Chondrocyte (in vitro differentiated cells): ENCODE data around the gene LPO. TPM values are rescaled to one million over a fixed set of nuclear protein-coding genes. Genes with fewer than 3 reads are reported as not detected.

Experiments
- DNase-seq: peaks from one replicate; pipeline ENCODE4 v3.0.0; 2021; ENCODE audit warnings: mixed read lengths, low spot score
- H3K27ac Mint-ChIP-seq: one replicate; pipeline ENCODE4 v1.8.0; 2021; ENCODE audit warnings: mild to moderate bottlenecking, moderate library complexity, mixed read lengths; ENCODE audit not compliant: unreplicated experiment
- H3K27me3 Mint-ChIP-seq: 2 replicates; pipeline ENCODE4 v1.8.0; 2021; ENCODE audit warnings: low read depth, mixed read lengths
- H3K36me3 Mint-ChIP-seq: 2 replicates; pipeline ENCODE4 v1.8.0; 2021; ENCODE audit warnings: low read depth, mixed read lengths
- H3K4me1 Mint-ChIP-seq: 2 replicates; pipeline ENCODE4 v1.8.0; 2021; ENCODE audit warnings: low read depth, mild to moderate bottlenecking, mixed read lengths
- H3K4me3 Mint-ChIP-seq: one replicate; pipeline ENCODE4 v1.8.0; 2021; ENCODE audit warnings: mild to moderate bottlenecking, moderate library complexity, mixed read lengths; ENCODE audit not compliant: unreplicated experiment
- H3K9me3 Mint-ChIP-seq: 2 replicates; pipeline ENCODE4 v1.8.0; 2021; ENCODE audit warnings: low read depth, mixed read lengths
- CTCF ChIP-seq: fragments of 200-600 bp; sonication (generic); IDR thresholded peaks from 2 replicates; pipeline ENCODE4 v1.5.0; 2021; ENCODE audit warnings: antibody characterized with exemption, mild to moderate bottlenecking, moderate library complexity
- total RNA-seq: library from RNA; stranded (reverse); gene quantifications from 3 replicates; pipeline ENCODE4 v1.2.1, GENCODE V29; 2021

The LPO gene
- total RNA-seq, 1 donor from 2014 or later, result not detected

GRCh38 chr17:58308985-58309917 lies 70.9 kb downstream of the LPO start:
- Mint-ChIP-seq H3K9me3 (no peaks in the 10 kb centered on the region), H3K4me1 (no peaks in the 10 kb centered on the region), H3K27ac (no peak overlapping the region), H3K36me3 (no peaks in the 10 kb centered on the region), H3K27me3 (peaks cover 9% of the 10 kb centered on the region), H3K4me3 (no peak overlapping the region)
- DNase-seq, result no peak
- no peak for TF ChIP-seq CTCF

DNA sequence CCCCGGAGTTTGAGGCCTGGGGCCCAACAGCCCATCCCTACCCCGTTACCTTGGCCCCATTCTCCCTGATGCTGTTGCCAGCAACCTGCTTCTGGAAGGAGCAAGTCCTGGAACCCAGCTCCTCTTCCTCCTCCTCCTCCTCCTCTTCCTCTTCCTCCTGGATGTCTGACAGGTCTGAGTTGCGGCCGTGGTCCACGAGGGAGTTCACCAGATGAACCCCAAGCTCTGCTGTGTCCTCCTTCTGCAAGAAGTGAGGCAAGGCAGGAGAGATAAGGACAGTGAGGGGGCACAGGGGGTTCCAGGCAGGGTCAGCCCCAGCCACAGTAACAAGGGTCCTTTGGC lies 71.5 kb downstream of the LPO start:
- Mint-ChIP-seq H3K4me3 (no peak overlapping the region), H3K4me1 (no peaks in the 10 kb centered on the region), H3K9me3 (no peaks in the 10 kb centered on the region), H3K36me3 (no peaks in the 10 kb centered on the region), H3K27ac (no peak overlapping the region), H3K27me3 (peaks cover 12% of the 10 kb centered on the region)
- no peak for DNase-seq
- TF ChIP-seq CTCF, result no peak

DNA sequence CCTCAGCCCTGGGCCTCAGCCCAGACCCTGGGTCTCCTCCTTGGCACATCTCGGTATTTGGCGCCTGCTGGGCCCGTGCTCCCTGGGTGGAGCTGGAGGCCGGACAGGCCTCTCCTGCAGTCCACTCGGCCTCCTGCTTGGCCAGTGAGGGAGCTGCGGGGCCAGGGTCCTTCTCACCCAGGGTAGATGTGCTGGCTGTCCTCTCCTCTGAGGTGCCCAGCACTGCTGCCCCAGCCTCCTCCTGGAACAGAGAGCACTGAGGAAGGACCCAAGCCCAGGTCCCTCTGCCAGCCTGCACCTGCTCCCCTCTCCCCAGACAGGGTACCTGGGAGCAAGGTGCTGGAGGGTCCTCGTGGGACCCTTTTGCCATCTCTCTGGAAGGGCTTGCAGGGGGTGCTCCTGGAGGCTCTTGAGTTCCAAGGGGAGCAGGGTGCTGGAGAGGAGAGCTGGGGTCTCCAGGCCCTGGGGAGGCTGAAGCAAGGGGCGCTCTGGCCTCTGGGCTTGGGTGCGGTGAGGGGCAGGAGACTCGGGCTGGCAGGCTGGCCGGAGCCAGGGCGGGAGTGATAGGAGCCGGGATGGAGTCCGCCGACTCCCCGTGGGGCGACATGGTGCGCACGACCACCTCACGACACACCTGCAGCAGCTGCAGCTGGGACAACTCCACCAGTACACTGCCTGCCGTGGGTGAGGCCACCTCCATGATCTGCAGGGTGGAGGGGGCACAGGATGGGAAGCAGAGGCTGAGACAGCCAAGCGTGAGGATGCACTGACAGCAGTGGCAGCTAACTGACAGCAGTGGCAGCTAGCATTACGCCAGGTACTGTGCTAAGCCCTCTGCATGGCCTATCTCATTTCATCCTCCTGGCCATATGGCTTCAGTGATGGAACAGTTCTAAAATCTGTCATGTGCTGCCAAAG lies 72.4 kb downstream of the LPO start:
- no peaks in the 10 kb centered on the region for H3K36me3 Mint-ChIP-seq

GRCh38 chr17:58311429-58311894 lies 73.1 kb downstream of the LPO start:
- no peak for DNase-seq
- Mint-ChIP-seq H3K4me3 (no peak overlapping the region), H3K9me3 (no peaks in the 10 kb centered on the region), H3K27me3 (peaks cover 17% of the 10 kb centered on the region), H3K27ac (no peak overlapping the region), H3K4me1 (no peaks in the 10 kb centered on the region), H3K36me3 (no peaks in the 10 kb centered on the region)
- no peak for TF ChIP-seq CTCF

More for the DNA sequence above, 72.4 kb downstream of the LPO start:
- H3K9me3 Mint-ChIP-seq, result no peaks in the 10 kb centered on the region
- no peaks in the 10 kb centered on the region for H3K4me1 Mint-ChIP-seq
- no peak overlapping the region for H3K4me3 Mint-ChIP-seq
- peaks cover 17% of the 10 kb centered on the region for H3K27me3 Mint-ChIP-seq
- peak; percentile 87 for DNase-seq
- TF ChIP-seq CTCF, result no peak
- no peak overlapping the region for H3K27ac Mint-ChIP-seq

- no peak for TF ChIP-seq CTCF
- H3K9me3 Mint-ChIP-seq, result no peaks in the 10 kb centered on the region
- no peak overlapping the region for H3K4me3 Mint-ChIP-seq
- H3K4me1 Mint-ChIP-seq, result no peaks in the 10 kb centered on the region
- H3K27me3 Mint-ChIP-seq, result peaks cover 14% of the 10 kb centered on the region
- no peaks in the 10 kb centered on the region for H3K36me3 Mint-ChIP-seq
- peak; percentile 91 for DNase-seq
- no peak overlapping the region for H3K27ac Mint-ChIP-seq
Measured at GRCh38 chr17:58312021-58312630, 73.7 kb downstream of the LPO start.
